ENCODE data around the gene HAUS7.
A peak's percentile ranks its signal among the peaks of the same experiment; 100 is the strongest.
"Not testable (repeated sequence)": the region's sequence is repeated elsewhere in the genome, so short reads cannot be mapped to it uniquely, and the experiment has no call there.

The HAUS7 gene

GRCh38 chrX:153406903-153407302 lies 63.5 kb downstream of the HAUS7 start:
- DNase-seq, result no peak

- DNase-seq, result no peak
These were observed 64.4 kb downstream of the HAUS7 start for GRCh38 chrX:153406011-153406410.

- no peak for DNase-seq
These were observed 65.0 kb downstream of the HAUS7 start for GRCh38 chrX:153405426-153405825.

DNA sequence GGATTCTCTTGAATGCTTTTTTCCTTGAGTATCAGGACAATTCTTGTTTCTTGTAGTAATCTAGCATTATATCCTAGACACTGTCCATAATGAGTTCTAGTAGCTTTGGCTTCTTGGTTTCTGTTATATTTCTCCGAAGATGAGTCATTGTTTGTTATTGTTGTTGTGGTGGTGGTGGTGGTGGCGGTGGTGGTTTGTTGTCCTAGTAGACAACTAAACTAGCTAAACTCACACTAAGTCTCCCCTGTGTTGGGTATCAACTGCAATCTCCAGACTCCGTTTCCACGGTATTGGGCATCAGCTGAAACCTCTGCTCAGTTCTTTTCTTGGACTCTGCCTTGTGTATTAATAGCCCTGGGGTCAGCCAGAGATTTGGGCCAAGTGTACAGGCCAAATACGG lies 66.0 kb downstream of the HAUS7 start:
- DNase-seq, result not testable (repeated sequence)

GRCh38 chrX:153401133-153401764 lies 69.1 kb downstream of the HAUS7 start, which contains the start of gene PNMA6E:
PNMA6E (minus strand) TSS chrX:153401350; CDS start chrX:153398849, 2,501 bp downstream.
- no peak for DNase-seq

- DNase-seq, result peak; percentile 25 to 28
These were observed 69.9 kb downstream of the HAUS7 start for GRCh38 chrX:153400146-153401132.

DNA sequence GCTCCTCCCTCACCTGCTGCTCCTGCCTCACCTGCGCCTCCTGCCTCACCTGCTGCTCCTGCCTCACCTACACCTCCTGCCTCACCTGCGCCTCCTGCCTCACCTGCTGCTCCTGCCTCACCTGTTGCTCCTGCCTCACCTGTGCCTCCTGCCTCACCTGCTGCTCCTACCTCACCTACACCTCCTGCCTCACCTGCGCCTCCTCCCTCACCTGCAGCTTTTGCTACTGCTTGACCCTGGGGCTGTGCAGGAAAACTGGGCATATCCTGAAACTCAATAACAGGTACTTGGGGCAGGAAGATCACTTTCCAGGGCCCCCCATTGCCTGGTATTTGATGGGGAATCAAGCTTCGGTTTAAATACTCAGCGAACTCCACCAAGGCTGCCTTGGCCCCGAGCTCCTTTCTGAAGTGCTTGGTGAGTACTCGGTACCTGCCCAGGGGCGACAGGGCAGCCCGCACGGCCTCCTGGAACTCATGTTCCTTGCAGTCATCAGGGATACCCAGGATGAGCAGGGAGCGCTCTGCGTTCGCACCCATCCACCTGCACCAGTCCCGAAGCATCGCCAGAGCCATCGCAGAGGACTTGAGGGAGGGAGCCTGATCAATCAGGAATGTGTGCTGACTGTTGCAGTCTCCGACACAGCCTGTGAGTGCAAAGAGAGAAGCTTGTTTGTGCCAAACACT lies 72.0 kb downstream of the HAUS7 start:
- no peak for DNase-seq

All from activated CD4-positive, alpha-beta T cell treated with anti-CD3 and anti-CD28 coated beads, Interleukin-2, amount 50 U/mL, for 4 hours (primary cell).